HepG2 (cell line): ENCODE data around the gene CCL22. TPM values are rescaled to one million over a fixed set of nuclear protein-coding genes. Genes with fewer than 3 reads are reported as not detected.

Source experiments
- CHCHD3 ChIP-seq: sonication (generic); formaldehyde crosslinking; IDR thresholded peaks from 2 replicates; pipeline ENCODE4 v1.8.0; 2022; ENCODE audit warnings: mild to moderate bottlenecking, missing genetic modification reagents, moderate library complexity
- DNMT1 ChIP-seq: sonication (generic); formaldehyde crosslinking; IDR thresholded peaks from 2 replicates; pipeline ENCODE4 v1.5.1; 2020; ENCODE audit warnings: mild to moderate bottlenecking, missing genetic modification reagents
- ELK4 ChIP-seq: sonication (generic); formaldehyde crosslinking; IDR thresholded peaks from 2 replicates; pipeline ENCODE4 v1.9.0; 2021; ENCODE audit warnings: missing genetic modification reagents, borderline replicate concordance
- KDM6A ChIP-seq: IDR thresholded peaks from 2 replicates; pipeline ENCODE4 v1.6.1; 2016; ENCODE audit warnings: low read depth
- SIX4 ChIP-seq: sonication (generic); formaldehyde crosslinking; IDR thresholded peaks from 2 replicates; pipeline ENCODE4 v1.4.0; 2020; ENCODE audit warnings: missing genetic modification reagents
- TAF15 ChIP-seq: fragments of 200-400 bp; formaldehyde crosslinking; IDR thresholded peaks from one replicate; pipeline ENCODE4 v1.6.1; 2018; ENCODE audit warnings: mild to moderate bottlenecking, low read depth, low read length; ENCODE audit not compliant: poor library complexity, severe bottlenecking
- ZFYVE20 ChIP-seq: sonication (generic); formaldehyde crosslinking; IDR thresholded peaks from 2 replicates; pipeline ENCODE4 v1.8.0; 2023; ENCODE audit warnings: low read depth, mild to moderate bottlenecking, moderate library complexity, missing genetic modification reagents, borderline replicate concordance
- ZNF281 ChIP-seq: sonication (generic); formaldehyde crosslinking; IDR thresholded peaks from 2 replicates; pipeline ENCODE4 v1.4.0; 2020; ENCODE audit warnings: missing genetic modification reagents, borderline replicate concordance
- ZNF317 ChIP-seq: sonication (generic); formaldehyde crosslinking; IDR thresholded peaks from 2 replicates; pipeline ENCODE4 v1.5.0; 2020; ENCODE audit warnings: mild to moderate bottlenecking, missing genetic modification reagents
- ZNF318 ChIP-seq: sonication (generic); formaldehyde crosslinking; IDR thresholded peaks from 2 replicates; pipeline ENCODE4 v1.4.0; 2020; ENCODE audit warnings: mild to moderate bottlenecking, missing genetic modification reagents
- ZNF337 ChIP-seq: sonication (generic); formaldehyde crosslinking; IDR thresholded peaks from 2 replicates; pipeline ENCODE4 v1.5.1; 2020; ENCODE audit warnings: missing genetic modification reagents, low read depth, mild to moderate bottlenecking, borderline replicate concordance
- ZNF678 ChIP-seq: sonication (generic); formaldehyde crosslinking; IDR thresholded peaks from 2 replicates; pipeline ENCODE4 v1.4.0; 2020; ENCODE audit warnings: mild to moderate bottlenecking, missing genetic modification reagents
- ZNF710 ChIP-seq: sonication (generic); formaldehyde crosslinking; IDR thresholded peaks from 2 replicates; pipeline ENCODE4 v1.5.0; 2020; ENCODE audit warnings: mild to moderate bottlenecking, missing genetic modification reagents, borderline replicate concordance
- polyA plus RNA-seq, 8 experiments: library from polyadenylated mRNA; depleted of rRNA in 3 of 8; stranded (reverse) in 7 of 8; unstranded in 1 of 8; fragments of >200 nt; fragmentation: Illumina TruSeq in 4 of 8; extraction: Trizol in 4 of 8; gene quantifications; 2 replicates each; pipeline versions ENCODE4 v1.2.1 to v1.2.3, GENCODE V29; 2011 to 2016; ENCODE audit warnings: low read depth in 4 of 8, missing spikeins in 1 of 8, mixed read lengths in 1 of 8; ENCODE audit not compliant: insufficient read depth in 1 of 8
- total RNA-seq, 5 experiments: library from RNA; depleted of rRNA; stranded (reverse); fragments of >200 nt; fragmentation: Illumina TruSeq; extraction: Trizol; gene quantifications; 2 replicates each; pipeline ENCODE4 v1.2.3, GENCODE V29; 2016; ENCODE audit warnings: low read depth in 1 of 5

The CCL22 gene
- total and polyA plus RNA-seq, 2 of the 13 experiments (the other 11 are each of a cell fraction or from before 2014, with no cell fraction given): not detected

GRCh38 chr16:57371494-57372371 is 13.2 kb downstream of the CCL22 start (continued):
- no peak for TF ChIP-seq TAF15
- no peak for TF ChIP-seq ZNF337 (CRISPR knock-in tag)
- no peak for TF ChIP-seq ZNF710 (CRISPR knock-in tag)
- TF ChIP-seq CHCHD3 (CRISPR knock-in tag): no peak
- TF ChIP-seq ZNF318 (CRISPR knock-in tag): no peak
- TF ChIP-seq ZNF317: no peak
- TF ChIP-seq ELK4 (CRISPR knock-in tag): no peak
- no peak for TF ChIP-seq ZFYVE20 (CRISPR knock-in tag)
- no peak for TF ChIP-seq KDM6A (CRISPR knock-in tag)
- TF ChIP-seq ZNF678 (CRISPR knock-in tag): no peak
- no peak for TF ChIP-seq ZNF281 (CRISPR knock-in tag)
- no peak for TF ChIP-seq DNMT1 (CRISPR knock-in tag)
- no peak for TF ChIP-seq SIX4 (CRISPR knock-in tag)
